Measurements from ENCODE around the gene DAB1.
"Not testable (repeated sequence)": the region's sequence is repeated elsewhere in the genome, so short reads cannot be mapped to it uniquely, and the experiment has no call there.

DAB1 gene

GRCh38 chr1:57102561-57103326 lies 321.1 kb downstream of the DAB1 start:
- H3K4me3 Mint-ChIP-seq: no peak overlapping the region
- H3K27me3 Mint-ChIP-seq: peaks cover 1% of the 10 kb centered on the region
- no peaks in the 10 kb centered on the region for H3K4me1 Mint-ChIP-seq (ENCODE audit: low read depth)
- no peak overlapping the region for H3K27ac Mint-ChIP-seq
- H3K9me3 Mint-ChIP-seq (ENCODE audit: low read depth): no peaks in the 10 kb centered on the region
- no peaks in the 10 kb centered on the region for H3K36me3 Mint-ChIP-seq

GRCh38 chr1:57101209-57101608 lies 322.7 kb downstream of the DAB1 start:
- H3K27me3 Mint-ChIP-seq: peaks cover 1% of the 10 kb centered on the region
- H3K4me3 Mint-ChIP-seq: no peak overlapping the region
- no peaks in the 10 kb centered on the region for H3K9me3 Mint-ChIP-seq (ENCODE audit: low read depth)
- H3K27ac Mint-ChIP-seq: no peak overlapping the region
- H3K36me3 Mint-ChIP-seq: no peaks in the 10 kb centered on the region
- H3K4me1 Mint-ChIP-seq (ENCODE audit: low read depth): no peaks in the 10 kb centered on the region

GRCh38 chr1:57094749-57095148 lies 329.1 kb downstream of the DAB1 start:
- Mint-ChIP-seq H3K27ac (no peak overlapping the region), H3K4me3 (no peak overlapping the region), H3K36me3 (no peaks in the 10 kb centered on the region), H3K9me3 (ENCODE audit: low read depth) (no peaks in the 10 kb centered on the region), H3K27me3 (no peaks in the 10 kb centered on the region), H3K4me1 (ENCODE audit: low read depth) (no peaks in the 10 kb centered on the region)

- Mint-ChIP-seq H3K27ac (no peak overlapping the region), H3K36me3 (no peaks in the 10 kb centered on the region), H3K27me3 (no peaks in the 10 kb centered on the region), H3K4me1 (ENCODE audit: low read depth) (no peaks in the 10 kb centered on the region), H3K4me3 (no peak overlapping the region), H3K9me3 (ENCODE audit: low read depth) (no peaks in the 10 kb centered on the region)
These were observed 330.7 kb downstream of the DAB1 start for GRCh38 chr1:57093122-57093521.

- Mint-ChIP-seq H3K4me3 (no peak overlapping the region), H3K36me3 (no peaks in the 10 kb centered on the region), H3K27me3 (no peaks in the 10 kb centered on the region), H3K9me3 (ENCODE audit: low read depth) (no peaks in the 10 kb centered on the region), H3K27ac (no peak overlapping the region), H3K4me1 (ENCODE audit: low read depth) (no peaks in the 10 kb centered on the region)
These were observed 332.2 kb downstream of the DAB1 start for GRCh38 chr1:57091642-57092041.

GRCh38 chr1:57089855-57090254 lies 334.0 kb downstream of the DAB1 start:
- H3K4me1 Mint-ChIP-seq (ENCODE audit: low read depth): no peaks in the 10 kb centered on the region
- H3K36me3 Mint-ChIP-seq: no peaks in the 10 kb centered on the region
- no peak overlapping the region for H3K27ac Mint-ChIP-seq
- H3K9me3 Mint-ChIP-seq (ENCODE audit: low read depth): no peaks in the 10 kb centered on the region
- H3K4me3 Mint-ChIP-seq: no peak overlapping the region
- peaks cover 3% of the 10 kb centered on the region for H3K27me3 Mint-ChIP-seq

- Mint-ChIP-seq H3K4me1 (ENCODE audit: low read depth) (no peaks in the 10 kb centered on the region), H3K27me3 (peaks cover 3% of the 10 kb centered on the region), H3K27ac (no peak overlapping the region), H3K9me3 (ENCODE audit: low read depth) (no peaks in the 10 kb centered on the region), H3K36me3 (no peaks in the 10 kb centered on the region), H3K4me3 (no peak overlapping the region)
These were observed 334.6 kb downstream of the DAB1 start for GRCh38 chr1:57089221-57089620.

GRCh38 chr1:57088653-57089052 lies 335.2 kb downstream of the DAB1 start:
- H3K27ac Mint-ChIP-seq: no peak overlapping the region

GRCh38 chr1:57087660-57088059 lies 336.2 kb downstream of the DAB1 start:
- not testable (repeated sequence) for H3K27me3 Mint-ChIP-seq; H3K4me1 Mint-ChIP-seq (ENCODE audit: low read depth); H3K36me3 Mint-ChIP-seq; H3K4me3 Mint-ChIP-seq; H3K9me3 Mint-ChIP-seq (ENCODE audit: low read depth); H3K27ac Mint-ChIP-seq

More at GRCh38 chr1:57088653-57089052, 335.2 kb downstream of the DAB1 start:
- Mint-ChIP-seq H3K9me3 (ENCODE audit: low read depth) (no peaks in the 10 kb centered on the region), H3K36me3 (no peaks in the 10 kb centered on the region), H3K4me1 (ENCODE audit: low read depth) (no peaks in the 10 kb centered on the region), H3K27me3 (peaks cover 3% of the 10 kb centered on the region), H3K4me3 (no peak overlapping the region)

GRCh38 chr1:57086154-57086553 lies 337.7 kb downstream of the DAB1 start:
- H3K9me3 Mint-ChIP-seq (ENCODE audit: low read depth): no peaks in the 10 kb centered on the region
- no peaks in the 10 kb centered on the region for H3K36me3 Mint-ChIP-seq
- no peaks in the 10 kb centered on the region for H3K4me1 Mint-ChIP-seq (ENCODE audit: low read depth)
- H3K4me3 Mint-ChIP-seq: no peak overlapping the region
- peaks cover 3% of the 10 kb centered on the region for H3K27me3 Mint-ChIP-seq
- H3K27ac Mint-ChIP-seq: no peak overlapping the region

GRCh38 chr1:57084701-57085100 lies 339.2 kb downstream of the DAB1 start:
- no peak overlapping the region for H3K4me3 Mint-ChIP-seq
- no peaks in the 10 kb centered on the region for H3K4me1 Mint-ChIP-seq (ENCODE audit: low read depth)
- peaks cover 3% of the 10 kb centered on the region for H3K27me3 Mint-ChIP-seq
- no peak overlapping the region for H3K27ac Mint-ChIP-seq
- no peaks in the 10 kb centered on the region for H3K9me3 Mint-ChIP-seq (ENCODE audit: low read depth)
- no peaks in the 10 kb centered on the region for H3K36me3 Mint-ChIP-seq

- H3K27me3 Mint-ChIP-seq: peaks cover 3% of the 10 kb centered on the region
- H3K27ac Mint-ChIP-seq: no peak overlapping the region
- H3K9me3 Mint-ChIP-seq (ENCODE audit: low read depth): no peaks in the 10 kb centered on the region
- H3K36me3 Mint-ChIP-seq: no peaks in the 10 kb centered on the region
- H3K4me1 Mint-ChIP-seq (ENCODE audit: low read depth): no peaks in the 10 kb centered on the region
- H3K4me3 Mint-ChIP-seq: no peak overlapping the region
These were observed 341.0 kb downstream of the DAB1 start for GRCh38 chr1:57082711-57083439.

- H3K27me3 Mint-ChIP-seq: no peaks in the 10 kb centered on the region
- no peaks in the 10 kb centered on the region for H3K4me1 Mint-ChIP-seq (ENCODE audit: low read depth)
- H3K4me3 Mint-ChIP-seq: no peak overlapping the region
- no peak overlapping the region for H3K27ac Mint-ChIP-seq
- no peaks in the 10 kb centered on the region for H3K9me3 Mint-ChIP-seq (ENCODE audit: low read depth)
- no peaks in the 10 kb centered on the region for H3K36me3 Mint-ChIP-seq
These were observed 344.3 kb downstream of the DAB1 start for GRCh38 chr1:57079454-57080157.

GRCh38 chr1:57072401-57073110 lies 351.3 kb downstream of the DAB1 start:
- H3K36me3 Mint-ChIP-seq: no peaks in the 10 kb centered on the region
- H3K27ac Mint-ChIP-seq: no peak overlapping the region
- H3K27me3 Mint-ChIP-seq: no peaks in the 10 kb centered on the region
- no peak overlapping the region for H3K4me3 Mint-ChIP-seq
- no peaks in the 10 kb centered on the region for H3K9me3 Mint-ChIP-seq (ENCODE audit: low read depth)
- H3K4me1 Mint-ChIP-seq (ENCODE audit: low read depth): no peaks in the 10 kb centered on the region

- Mint-ChIP-seq H3K36me3 (no peaks in the 10 kb centered on the region), H3K4me3 (no peak overlapping the region), H3K9me3 (ENCODE audit: low read depth) (no peaks in the 10 kb centered on the region), H3K27me3 (no peaks in the 10 kb centered on the region), H3K4me1 (ENCODE audit: low read depth) (no peaks in the 10 kb centered on the region), H3K27ac (no peak overlapping the region)
These were observed 356.0 kb downstream of the DAB1 start for GRCh38 chr1:57067863-57068262.

Measured in activated naive CD8-positive, alpha-beta T cell (primary cell).